Smooth muscle cell of the pulmonary artery (primary cell): Measurements from ENCODE around the gene MYOZ3. TPM values are rescaled to one million over a fixed set of nuclear protein-coding genes. Genes with fewer than 3 reads are reported as not detected.

Source experiments
- total RNA-seq: library from RNA; depleted of rRNA; stranded (reverse); fragments of >200 nt; gene quantifications from 2 replicates; pipeline ENCODE4 v1.2.3, GENCODE V29; 2014

Gene MYOZ3, protein sequence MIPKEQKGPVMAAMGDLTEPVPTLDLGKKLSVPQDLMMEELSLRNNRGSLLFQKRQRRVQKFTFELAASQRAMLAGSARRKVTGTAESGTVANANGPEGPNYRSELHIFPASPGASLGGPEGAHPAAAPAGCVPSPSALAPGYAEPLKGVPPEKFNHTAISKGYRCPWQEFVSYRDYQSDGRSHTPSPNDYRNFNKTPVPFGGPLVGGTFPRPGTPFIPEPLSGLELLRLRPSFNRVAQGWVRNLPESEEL
- 2.3 and 3.3 TPM in 2 replicates for total RNA-seq

DNA sequence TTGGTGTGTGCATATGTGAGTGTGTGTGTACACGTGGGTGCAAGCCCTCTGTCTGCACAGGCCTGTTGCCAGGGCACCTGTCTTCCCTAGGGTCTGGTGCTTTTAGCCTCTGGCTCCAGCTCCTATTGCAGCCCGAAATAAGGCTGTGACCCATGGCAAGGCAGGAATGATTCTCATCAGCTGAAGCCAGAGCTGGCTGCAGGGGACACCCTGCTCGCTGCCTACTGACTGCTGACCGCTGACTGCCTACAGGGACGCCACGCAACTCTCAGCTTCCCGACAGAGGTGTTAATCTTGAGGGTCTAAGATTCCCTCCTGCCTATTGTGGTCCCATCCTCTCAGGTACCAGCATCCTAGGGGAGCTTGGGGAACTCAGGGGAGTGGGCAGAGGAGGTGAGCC lies at the start of gene MYOZ3:
TSS of gene MYOZ3 (plus strand) at position 166 of the 400 bp plus-strand sequence. CDS start 1,691 bp downstream, outside the sequence.

DNA sequence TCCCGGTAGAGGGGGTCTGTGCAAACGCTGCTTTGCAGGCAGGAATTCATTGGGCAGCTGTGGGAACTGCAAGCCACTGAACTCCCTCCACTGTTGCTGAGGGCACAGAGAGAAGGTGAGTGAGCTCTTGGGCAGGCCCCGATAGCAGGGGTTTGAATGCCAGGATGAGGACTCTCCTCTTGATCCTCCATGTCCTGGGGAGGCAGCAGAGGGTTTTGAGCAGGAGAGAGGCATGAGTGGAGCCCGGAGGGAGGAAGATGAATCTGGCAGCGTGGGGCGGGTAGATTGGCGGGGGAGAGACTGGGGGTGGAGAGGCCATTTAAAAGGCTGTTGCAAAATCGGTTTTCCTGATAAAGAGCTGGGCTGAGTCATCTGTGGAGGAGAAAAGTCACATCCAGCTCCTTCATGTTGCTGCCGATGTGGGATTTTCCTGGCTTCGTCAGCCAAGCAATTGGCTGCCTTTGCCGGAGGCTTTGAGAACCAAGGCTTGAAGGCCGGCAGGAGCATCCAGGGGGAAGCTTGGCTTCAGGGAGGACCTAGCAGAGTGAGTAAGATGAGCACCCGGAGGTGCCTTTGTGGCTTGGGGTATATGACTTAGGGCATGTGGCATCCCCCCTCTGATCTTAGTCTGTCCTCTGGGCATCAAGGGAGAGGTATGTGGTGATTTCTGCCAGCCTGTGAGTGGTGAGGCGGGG lies 20.6 kb upstream of the MYOZ3 start, which contains the start of gene SYNPO:
TSS of gene SYNPO (plus strand) at position 350 of the 695 bp plus-strand sequence. CDS start 7,616 bp downstream, outside the sequence.

DNA sequence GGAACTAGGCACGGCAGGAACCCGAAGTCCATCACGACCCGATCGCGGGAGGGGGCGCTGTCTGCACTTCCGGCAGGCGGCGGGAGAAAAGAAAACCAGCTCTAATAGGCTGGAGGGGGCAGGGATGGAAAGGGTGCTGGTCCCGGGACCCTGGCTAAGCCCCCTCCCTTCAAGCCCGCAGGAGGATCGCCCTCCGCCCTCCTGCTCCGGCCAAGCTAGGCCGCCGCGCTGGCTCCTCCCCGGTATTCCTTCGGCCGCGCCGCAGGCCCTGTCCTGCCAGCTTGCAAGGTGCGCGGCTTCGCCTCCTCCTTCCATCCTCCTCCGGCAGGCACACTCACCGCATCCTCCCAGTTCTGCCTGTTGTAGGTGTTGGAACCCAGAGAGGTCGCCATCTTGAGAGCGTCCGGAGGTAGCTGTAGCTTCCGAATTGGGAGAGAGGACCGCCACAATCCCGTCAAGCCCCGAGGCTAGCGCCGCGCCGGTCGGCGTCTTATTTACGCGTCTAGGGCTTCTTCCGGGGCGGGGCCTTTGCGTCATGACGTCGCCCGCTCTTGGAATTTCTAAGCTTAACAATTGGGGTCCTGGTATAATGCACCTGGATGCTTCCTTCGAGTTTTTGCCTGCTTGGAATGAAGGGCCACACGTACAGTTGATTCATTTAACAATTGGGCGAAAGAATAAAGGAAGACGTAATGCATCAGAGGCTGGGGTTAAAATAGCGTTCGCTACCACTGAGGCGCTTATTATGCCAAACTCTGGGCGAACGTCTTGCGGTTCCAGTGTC lies 39.7 kb downstream of the MYOZ3 start, which contains the start of gene RBM22:
TSS of gene RBM22 (minus strand) at position 469 of the 784 bp plus-strand sequence. CDS start at position 392, 77 bp downstream.

Other genes with a start within 250 kb of the MYOZ3 start
- 1.3 and 3.9 TPM in 2 replicates for gene CD74, start 248.3 kb upstream of the MYOZ3 start, total RNA-seq
- 1,032 and 1,726 TPM in 2 replicates for gene RPS14, start 211.5 kb upstream of the MYOZ3 start, total RNA-seq
- gene NDST1, start 153.1 kb upstream of the MYOZ3 start, total RNA-seq = 66.9 and 73.8 TPM in 2 replicates
- 62.4 and 94.2 TPM in 2 replicates for gene SYNPO, start 20.6 kb upstream of the MYOZ3 start, total RNA-seq
- gene RBM22, start 39.8 kb downstream of the MYOZ3 start, total RNA-seq = 17.5 and 17.6 TPM in 2 replicates
- 58.0 and 61.5 TPM in 2 replicates for gene DCTN4, start 97.8 kb downstream of the MYOZ3 start, total RNA-seq
- gene SMIM3, start 117.5 kb downstream of the MYOZ3 start, total RNA-seq = 105 and 131 TPM in 2 replicates
- gene IRGM, start 185.3 kb downstream of the MYOZ3 start, total RNA-seq = 0.13 TPM in 1 of 2 replicates, not detected in the other
- 3.3 and 3.9 TPM in 2 replicates for gene ZNF300, start 243.7 kb downstream of the MYOZ3 start, total RNA-seq